CD14-positive monocyte (primary cell): ENCODE results near the gene KRT25. TPM values are rescaled to one million over a fixed set of nuclear protein-coding genes. Genes with fewer than 3 reads are reported as not detected.

Experiments
- DNase-seq, 3 donors: peaks; one replicate each; pipeline ENCODE4 v3.0.0-alpha.2; 2011 to 2022
- H2AFZ ChIP-seq: 2 replicates; pipeline ENCODE4 v1.6.0; 2012; ENCODE audit warnings: mild to moderate bottlenecking, low read depth, low read length, inconsistent platforms; ENCODE audit not compliant: insufficient read depth, poor library complexity, severe bottlenecking
- H3K27ac ChIP-seq, 2 donors: 1 replicate in 1 of 2; 2 replicates in 1 of 2; pipeline ENCODE4 v1.5.1; 2012 to 2013; ENCODE audit warnings: low read length in 2 of 2, control low read depth in 1 of 2, inconsistent platforms in 1 of 2, low read depth in 1 of 2, mild to moderate bottlenecking in 1 of 2
- H3K27me3 ChIP-seq, 2 donors: one replicate each; pipeline versions ENCODE4 v1.6.0 to v1.6.1; 2011 to 2013; ENCODE audit warnings: low read length in 2 of 2; ENCODE audit not compliant: control insufficient read depth in 2 of 2, insufficient read depth in 2 of 2
- H3K36me3 ChIP-seq, 2 donors: replicated peaks in 1 of 2; 1 replicate in 1 of 2; 2 replicates in 1 of 2; pipeline versions ENCODE4 v1.5.1 to v1.6.1; 2012 to 2013; ENCODE audit warnings: low read length in 2 of 2, control low read depth in 1 of 2, inconsistent platforms in 1 of 2, mild to moderate bottlenecking in 1 of 2; ENCODE audit not compliant: insufficient read depth in 2 of 2, control insufficient read depth in 1 of 2
- H3K4me1 ChIP-seq, 2 donors: 1 replicate in 1 of 2; 2 replicates in 1 of 2; pipeline versions ENCODE4 v1.5.1 to v1.6.1; 2012 to 2013; ENCODE audit warnings: low read length in 2 of 2, control low read depth in 1 of 2, inconsistent platforms in 1 of 2, mild to moderate bottlenecking in 1 of 2, moderate library complexity in 1 of 2; ENCODE audit not compliant: insufficient read depth in 2 of 2, control insufficient read depth in 1 of 2
- H3K4me2 ChIP-seq: replicated peaks from 2 replicates; pipeline ENCODE3; 2012; ENCODE audit warnings: low read length, moderate library complexity, mild to moderate bottlenecking; ENCODE audit not compliant: poor library complexity, severe bottlenecking; ENCODE audit errors: extremely low read depth
- H3K4me3 ChIP-seq, 3 experiments: fragments of 200-600 bp in 1 of 3; sonication (generic) in 1 of 3; replicated peaks in 1 of 3; 1 replicate in 2 of 3; 2 replicates in 1 of 3; pipeline ENCODE4 v1.5.1; 2011 to 2013; ENCODE audit warnings: low read length in 3 of 3, mild to moderate bottlenecking in 3 of 3, control low read depth in 2 of 3, low read depth in 2 of 3, inconsistent platforms in 1 of 3, moderate library complexity in 1 of 3
- H3K79me2 ChIP-seq: 2 replicates; pipeline ENCODE4 v1.6.0; 2012; ENCODE audit warnings: mild to moderate bottlenecking, control low read depth, inconsistent platforms, low read length, moderate library complexity; ENCODE audit not compliant: insufficient read depth
- H3K9ac ChIP-seq: 2 replicates; pipeline ENCODE4 v1.6.0; 2017; ENCODE audit warnings: low read length, mild to moderate bottlenecking; ENCODE audit not compliant: insufficient read depth, poor library complexity, severe bottlenecking
- H3K9me3 ChIP-seq, 2 donors: replicated peaks in 1 of 2; 1 replicate in 1 of 2; 2 replicates in 1 of 2; pipeline versions ENCODE4 v1.5.1 to v1.6.1; 2012 to 2013; ENCODE audit warnings: low read length in 2 of 2, control low read depth in 1 of 2; ENCODE audit not compliant: control insufficient read depth in 1 of 2, insufficient read depth in 1 of 2
- H4K20me1 ChIP-seq: 2 replicates; pipeline ENCODE4 v1.6.0; 2012; ENCODE audit warnings: mild to moderate bottlenecking, low read length, control low read depth, moderate library complexity; ENCODE audit not compliant: insufficient read depth
- H3K27ac Mint-ChIP-seq, 7 donors: one replicate each; pipeline ENCODE4 v1.8.0; 2020; ENCODE audit warnings: mild to moderate bottlenecking in 7 of 7, mixed read lengths in 7 of 7, moderate library complexity in 6 of 7, inconsistent platforms in 2 of 7
- H3K27me3 Mint-ChIP-seq, 3 donors: one replicate each; pipeline ENCODE4 v1.8.0; 2021 to 2022; ENCODE audit warnings: low read depth in 3 of 3, mild to moderate bottlenecking in 3 of 3, mixed read lengths in 3 of 3, moderate library complexity in 3 of 3, inconsistent platforms in 1 of 3
- H3K36me3 Mint-ChIP-seq, 2 donors: one replicate each; pipeline ENCODE4 v1.8.0; 2020; ENCODE audit warnings: mixed read lengths in 2 of 2, inconsistent platforms in 1 of 2, mild to moderate bottlenecking in 1 of 2
- H3K4me1 Mint-ChIP-seq: one replicate; pipeline ENCODE4 v1.8.0; 2020; ENCODE audit warnings: mild to moderate bottlenecking, mixed read lengths
- H3K4me3 Mint-ChIP-seq, 2 donors: one replicate each; pipeline ENCODE4 v1.8.0; 2020; ENCODE audit warnings: mild to moderate bottlenecking in 2 of 2, mixed read lengths in 2 of 2, moderate library complexity in 1 of 2
- H3K9me3 Mint-ChIP-seq, 7 donors: one replicate each; pipeline ENCODE4 v1.8.0; 2020 to 2022; ENCODE audit warnings: mixed read lengths in 7 of 7, mild to moderate bottlenecking in 6 of 7, moderate library complexity in 6 of 7, inconsistent platforms in 2 of 7
- CTCF ChIP-seq: fragments of 200-600 bp; IDR thresholded peaks from one replicate; pipeline ENCODE4 v1.8.0; 2022; ENCODE audit warnings: antibody characterized with exemption, mild to moderate bottlenecking
- WGBS: methylation state at CpG from one replicate; pipeline ENCODE4 v1.1.5; 2013; ENCODE audit warnings: missing lambda C conversion rate; ENCODE audit not compliant: insufficient coverage; 5-methylcytosine and 5-hydroxymethylcytosine counted together
- intact Hi-C, 2 donors: fragments of 100-400 bp; cut with micrococcal nuclease; formaldehyde crosslinking; loops; one replicate each; pipeline versions ENCODE4 v1.15.0 to v1.15.1; 2023
- polyA plus RNA-seq, 3 donors: library from polyadenylated mRNA; depleted of rRNA in 1 of 3; unstranded in 2 of 3; stranded (reverse) in 1 of 3; fragments of 300-500 nt in 2 of 3; fragments of >200 nt in 1 of 3; fragmentation: Illumina TruSeq in 2 of 3; gene quantifications; 1 replicate in 2 of 3; 2 replicates in 1 of 3; pipeline ENCODE4 v1.2.3, GENCODE V29; 2012 to 2021

Gene KRT25
- polyA plus RNA-seq, 3 donors: not detected

GRCh38 chr17:40793832-40794231 lies 38.7 kb upstream of the KRT25 start:
- H3K27ac Mint-ChIP-seq: no peak overlapping the region
- Histone ChIP-seq H3K36me3 (no peaks in the 10 kb centered on the region), H3K9me3 (no peaks in the 10 kb centered on the region), H3K4me1 (no peaks in the 10 kb centered on the region), H3K9ac (no peak overlapping the region), H3K79me2 (no peaks in the 10 kb centered on the region), H3K4me2 (no peak overlapping the region), H3K4me3 (no peak overlapping the region), H4K20me1 (no peaks in the 10 kb centered on the region), H2AFZ (no peak overlapping the region), H3K27ac (no peak overlapping the region), H3K27me3 (peaks cover 5 to 28% of the 10 kb centered on the region in 2 donors)
- TF ChIP-seq CTCF: no peak
- peaks cover 20 to 28% (median 22%) of the 10 kb centered on the region in 3 donors for H3K27me3 Mint-ChIP-seq
- 93% methylated on average over 8 of the region's 10 CpGs for WGBS
- intact Hi-C loops: no loop called here
- H3K4me3 Mint-ChIP-seq: peak overlapping the region in 1 of 2 donors; percentile 28
- no peaks in the 10 kb centered on the region for H3K9me3 Mint-ChIP-seq
- no peaks in the 10 kb centered on the region for H3K4me1 Mint-ChIP-seq
- no peak for DNase-seq
- no peaks in the 10 kb centered on the region for H3K36me3 Mint-ChIP-seq

GRCh38 chr17:40791787-40792436 lies 36.8 kb upstream of the KRT25 start:
- H3K36me3 ChIP-seq: no peaks in the 10 kb centered on the region
- peak; percentile 11 for TF ChIP-seq CTCF
- 27% methylated on average over 2 of the region's 6 CpGs for WGBS
- H3K9ac ChIP-seq: no peak overlapping the region
- no peaks in the 10 kb centered on the region for H3K36me3 Mint-ChIP-seq
- no peaks in the 10 kb centered on the region for H3K79me2 ChIP-seq
- intact Hi-C loops: no loop called here
- no peaks in the 10 kb centered on the region for H3K4me1 ChIP-seq
- H3K9me3 Mint-ChIP-seq: no peaks in the 10 kb centered on the region
- DNase-seq: no peak
- H3K4me3 ChIP-seq: no peak overlapping the region
- H3K27me3 ChIP-seq: peaks cover 5 to 23% of the 10 kb centered on the region in 2 donors
- no peak overlapping the region for H2AFZ ChIP-seq
- no peaks in the 10 kb centered on the region for H4K20me1 ChIP-seq
- no peak overlapping the region for H3K4me3 Mint-ChIP-seq
- no peak overlapping the region for H3K27ac ChIP-seq
- H3K27ac Mint-ChIP-seq: no peak overlapping the region
- H3K9me3 ChIP-seq: no peaks in the 10 kb centered on the region
- H3K27me3 Mint-ChIP-seq: peaks cover 14 to 32% (median 22%) of the 10 kb centered on the region in 3 donors
- no peak overlapping the region for H3K4me2 ChIP-seq
- no peaks in the 10 kb centered on the region for H3K4me1 Mint-ChIP-seq
